ENCODE data around the gene GUK1. TPM values are rescaled to one million over a fixed set of nuclear protein-coding genes. Genes with fewer than 3 reads are reported as not detected.

The GUK1 gene
- polyA plus RNA-seq, 1 experiment: 177 TPM

DNA sequence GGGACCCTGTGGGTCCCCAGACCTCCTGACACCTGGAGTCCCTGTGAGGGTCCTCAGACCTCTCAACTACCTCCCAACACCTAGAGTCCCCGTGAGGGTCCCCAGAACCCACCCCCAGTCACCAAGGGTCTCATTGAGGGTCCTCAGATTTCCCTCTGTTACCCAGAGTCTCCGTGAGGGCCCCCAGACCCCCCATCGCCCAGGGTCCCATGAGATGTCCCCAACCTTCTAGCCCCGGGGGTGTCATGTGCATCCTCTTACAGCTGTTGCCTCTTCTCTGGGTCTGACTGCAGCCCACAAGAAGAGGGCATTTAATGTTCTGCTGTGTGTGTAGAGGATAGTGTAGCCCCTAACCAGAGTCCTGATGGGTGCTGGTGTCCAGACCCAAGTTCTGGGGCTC, 7.7 kb downstream of the GUK1 start:
- no peak for DNase-seq (ENCODE audit: low read depth, low spot score)
- CTCF ChIA-PET: interaction anchor here (2.2 kb wide), 1 partner anchor 18 kb away, joined by 13 read pairs; the partner anchor contains the start of gene IBA57
- TF ChIP-seq, protein P1, sequence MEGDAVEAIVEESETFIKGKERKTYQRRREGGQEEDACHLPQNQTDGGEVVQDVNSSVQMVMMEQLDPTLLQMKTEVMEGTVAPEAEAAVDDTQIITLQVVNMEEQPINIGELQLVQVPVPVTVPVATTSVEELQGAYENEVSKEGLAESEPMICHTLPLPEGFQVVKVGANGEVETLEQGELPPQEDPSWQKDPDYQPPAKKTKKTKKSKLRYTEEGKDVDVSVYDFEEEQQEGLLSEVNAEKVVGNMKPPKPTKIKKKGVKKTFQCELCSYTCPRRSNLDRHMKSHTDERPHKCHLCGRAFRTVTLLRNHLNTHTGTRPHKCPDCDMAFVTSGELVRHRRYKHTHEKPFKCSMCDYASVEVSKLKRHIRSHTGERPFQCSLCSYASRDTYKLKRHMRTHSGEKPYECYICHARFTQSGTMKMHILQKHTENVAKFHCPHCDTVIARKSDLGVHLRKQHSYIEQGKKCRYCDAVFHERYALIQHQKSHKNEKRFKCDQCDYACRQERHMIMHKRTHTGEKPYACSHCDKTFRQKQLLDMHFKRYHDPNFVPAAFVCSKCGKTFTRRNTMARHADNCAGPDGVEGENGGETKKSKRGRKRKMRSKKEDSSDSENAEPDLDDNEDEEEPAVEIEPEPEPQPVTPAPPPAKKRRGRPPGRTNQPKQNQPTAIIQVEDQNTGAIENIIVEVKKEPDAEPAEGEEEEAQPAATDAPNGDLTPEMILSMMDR (IDR thresholded peaks at IDR 0.05; ENCODE audit: low read depth, low read length): no peak

DNA sequence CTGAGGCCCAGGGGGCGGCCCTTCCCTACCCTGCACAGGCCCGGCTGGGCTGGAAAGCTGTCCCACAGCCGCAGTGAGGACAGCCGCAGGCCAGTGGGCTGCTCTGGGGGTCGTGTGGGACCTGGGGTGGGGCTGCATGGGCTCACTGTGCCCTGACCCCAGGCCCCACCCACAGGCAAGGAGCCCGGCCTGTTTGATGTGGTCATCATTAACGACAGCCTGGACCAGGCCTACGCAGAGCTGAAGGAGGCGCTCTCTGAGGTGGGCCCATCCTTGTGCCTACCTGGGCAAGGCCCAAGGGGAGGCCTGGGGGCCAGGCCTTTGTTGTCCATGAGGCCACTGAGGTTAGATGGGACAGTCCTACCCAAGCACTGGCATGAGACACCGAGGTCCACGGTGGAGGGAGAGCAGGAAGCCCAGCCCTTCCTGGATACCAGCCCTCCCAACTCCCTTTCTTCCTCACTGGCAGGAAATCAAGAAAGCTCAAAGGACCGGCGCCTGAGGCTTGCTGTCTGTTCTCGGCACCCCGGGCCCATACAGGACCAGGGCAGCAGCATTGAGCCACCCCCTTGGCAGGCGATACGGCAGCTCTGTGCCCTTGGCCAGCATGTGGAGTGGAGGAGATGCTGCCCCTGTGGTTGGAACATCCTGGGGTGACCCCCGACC, 8.2 kb downstream of the GUK1 start:
- ChIA-PET CTCF (interaction anchor here (1.3 to 2.2 kb wide), 2 partner anchors 17 to 18 kb away, joined by 4 to 13 read pairs; partner anchors contain the start of gene IBA57), POLR2A (interaction anchor here (0.9 kb wide), 1 partner anchor 17 kb away, joined by 3 read pairs; the partner anchor contains the start of gene IBA57)
- Histone ChIP-seq H3K4me3 (ENCODE audit: low read depth, low read length) (no peak overlapping the region), H3K9me3 (ENCODE audit: control insufficient read depth, insufficient read depth, low read length) (no peaks in the 10 kb centered on the region; the same call in 1 of the 2 replicates), H3K27ac (ENCODE audit: low read depth, low read length) (no peak overlapping the region), H3K27me3 (ENCODE audit: control insufficient read depth, insufficient read depth, low read length) (no peaks in the 10 kb centered on the region)
- TF ChIP-seq, protein P1 (IDR thresholded peaks at IDR 0.05; ENCODE audit: low read depth, low read length): no peak
- DNase-seq (ENCODE audit: low read depth, low spot score): no peak

More for the DNA sequence above, 7.7 kb downstream of the GUK1 start:
- Histone ChIP-seq H3K9me3 (ENCODE audit: control insufficient read depth, insufficient read depth, low read length) (no peaks in the 10 kb centered on the region; the same call in 1 of the 2 replicates), H3K27ac (ENCODE audit: low read depth, low read length) (no peak overlapping the region), H3K4me3 (ENCODE audit: low read depth, low read length) (no peak overlapping the region), H3K27me3 (ENCODE audit: control insufficient read depth, insufficient read depth, low read length) (no peaks in the 10 kb centered on the region)
- POLR2A ChIA-PET: interaction anchor here (0.9 kb wide), 1 partner anchor 18 kb away, joined by 3 read pairs; the partner anchor contains the start of gene IBA57

DNA sequence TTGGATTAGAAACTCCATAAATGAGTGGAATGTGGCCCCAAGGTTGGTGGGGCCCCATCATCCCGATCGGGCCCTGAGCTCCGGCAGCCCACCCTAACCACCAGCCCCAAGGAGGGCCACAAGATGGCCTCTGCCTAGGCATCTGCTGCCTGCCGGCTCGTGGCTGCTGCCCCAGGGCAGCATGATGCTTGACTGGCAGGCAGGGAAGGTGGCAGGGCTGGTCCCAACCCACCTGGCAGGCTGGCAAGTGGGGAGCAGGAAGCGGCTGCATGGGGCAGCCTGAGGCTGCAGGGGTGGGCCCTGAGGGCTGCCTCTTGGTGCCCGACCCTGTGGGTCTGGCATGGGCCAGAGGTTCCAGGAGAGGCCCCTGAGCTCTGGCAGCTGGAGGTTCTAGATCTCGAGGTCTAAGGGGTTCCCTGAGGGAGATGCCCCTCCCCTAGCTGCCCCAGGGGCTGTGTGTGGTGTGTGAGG, 8.9 kb downstream of the GUK1 start:
- Histone ChIP-seq H3K27me3 (ENCODE audit: control insufficient read depth, insufficient read depth, low read length) (no peaks in the 10 kb centered on the region), H3K4me3 (ENCODE audit: low read depth, low read length) (no peak overlapping the region), H3K27ac (ENCODE audit: low read depth, low read length) (peak overlapping the region; percentile 84), H3K9me3 (ENCODE audit: control insufficient read depth, insufficient read depth, low read length) (no peaks in the 10 kb centered on the region; the same call in 1 of the 2 replicates)
- CTCF ChIA-PET: interaction anchor here (1.3 to 2.2 kb wide), 2 partner anchors 17 to 18 kb away, joined by 4 to 13 read pairs; partner anchors contain the start of gene IBA57
- DNase-seq (ENCODE audit: low read depth, low spot score): no peak
- POLR2A ChIA-PET: no interaction called here
- TF ChIP-seq, protein P1 (IDR thresholded peaks at IDR 0.05; ENCODE audit: low read depth, low read length): no peak

DNA sequence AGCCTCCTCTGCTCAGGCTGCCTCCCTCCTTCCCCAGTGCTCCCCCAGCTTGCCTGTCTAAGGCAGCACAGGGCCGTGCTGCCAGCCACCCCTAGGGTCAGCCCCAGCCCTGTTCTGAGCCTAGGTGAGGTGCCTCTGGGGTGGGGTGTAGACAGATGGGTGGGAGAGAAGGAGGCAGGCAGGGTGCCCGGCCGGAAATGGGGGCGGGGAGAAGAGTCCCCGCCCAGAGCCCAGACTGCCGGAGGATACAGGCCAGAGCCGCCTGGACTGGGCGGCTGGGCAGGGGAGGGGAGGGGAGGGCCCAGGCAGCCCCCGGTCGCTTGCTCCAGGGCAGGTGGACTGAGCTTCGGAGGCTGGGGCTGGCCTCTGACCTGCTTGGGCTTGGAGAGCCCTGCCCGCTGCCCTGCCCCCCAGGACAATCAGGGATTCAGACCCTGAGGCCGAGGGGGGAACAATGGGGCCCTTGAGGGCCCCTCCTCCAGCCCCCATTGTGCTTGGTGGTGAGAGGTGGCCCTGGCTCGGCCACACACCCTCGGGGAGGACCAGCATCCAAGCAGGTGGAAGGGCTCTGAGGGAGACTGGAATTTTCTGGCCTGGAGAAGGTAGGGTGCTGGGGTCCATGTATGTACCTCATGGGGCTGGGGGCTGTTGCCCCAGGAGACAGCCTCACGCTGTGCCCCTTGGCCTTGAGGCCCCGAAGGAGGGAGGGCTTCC, 9.5 kb downstream of the GUK1 start, which contains the start of gene GJC2:
Gene GJC2 (plus strand): TSS at position 525 of the 714 bp plus-strand sequence. CDS start 7,829 bp downstream, outside the sequence.
- Histone ChIP-seq H3K4me3 (ENCODE audit: low read depth, low read length) (peak within 1 kb of the TSS; percentile 39), H3K9me3 (ENCODE audit: control insufficient read depth, insufficient read depth, low read length) (no peaks in the 10 kb centered on the region; the same call in 1 of the 2 replicates), H3K27ac (ENCODE audit: low read depth, low read length) (peak within 1 kb of the TSS; percentile 84), H3K27me3 (ENCODE audit: control insufficient read depth, insufficient read depth, low read length) (no peaks in the 10 kb centered on the region)
- TF ChIP-seq, protein P1 (IDR thresholded peaks at IDR 0.05; ENCODE audit: low read depth, low read length): no peak
- ChIA-PET CTCF (interaction anchor here (0.6 to 2.2 kb wide), 4 partner anchors 16 to 43 kb away, joined by 3 to 13 read pairs (median 4); partner anchors contain the start of gene IBA57), POLR2A (interaction anchor here (0.6 to 2.2 kb wide), 2 partner anchors 16 to 55 kb away, joined by 3 to 15 read pairs; partner anchors contain the start of gene IBA57)
- no peak for DNase-seq (ENCODE audit: low read depth, low spot score)
